AG04450 (cell line): Measurements from ENCODE around the gene ROMO1. TPM values are rescaled to one million over a fixed set of nuclear protein-coding genes. Genes with fewer than 3 reads are reported as not detected.

Experiments
- CTCF ChIA-PET: fragments of 300-600, 350-600 bp; formaldehyde crosslinking; extraction: SDS; loops from one replicate; lab custom pipeline; 2022; ENCODE audit warnings: antibody characterized with exemption, inconsistent platforms; lab: Charles Lee
- POLR2A ChIA-PET: fragments of 350-600 bp; formaldehyde crosslinking; extraction: SDS; loops from one replicate; lab custom pipeline; 2021; ENCODE audit warnings: antibody characterized with exemption, inconsistent platforms; lab: Yijun Ruan, JAX
- DNase-seq: peaks from one replicate; pipeline ENCODE4 v3.0.0-alpha.2; 2011; ENCODE audit warnings: low read depth, low spot score
- H3K27ac ChIP-seq: one replicate; pipeline ENCODE4 v1.5.1; 2012; ENCODE audit warnings: low read depth, low read length, control low read depth
- H3K27me3 ChIP-seq: one replicate; pipeline ENCODE4 v1.6.0; 2012; ENCODE audit warnings: low read length; ENCODE audit not compliant: control insufficient read depth, insufficient read depth
- H3K4me3 ChIP-seq: 2 replicates; pipeline ENCODE4 v1.5.1; 2011; ENCODE audit warnings: mild to moderate bottlenecking, low read depth, low read length, control low read depth
- H3K9me3 ChIP-seq: 2 replicates; pipeline ENCODE4 v1.5.1; 2012; ENCODE audit warnings: low read length; ENCODE audit not compliant: control insufficient read depth, insufficient read depth
- polyA plus RNA-seq: library from polyadenylated mRNA; depleted of rRNA; stranded (reverse); fragments of >200 nt; gene quantifications from 2 replicates; pipeline ENCODE4 v1.2.3, GENCODE V29; 2011
- TF ChIP-seq, protein P1 (sequence below): IDR thresholded peaks from 2 replicates; pipeline ENCODE4 v1.5.1; 2011; ENCODE audit warnings: low read depth, low read length, control low read depth, inconsistent platforms

The ROMO1 gene
- polyA plus RNA-seq, 1 experiment, result 177 TPM

DNA sequence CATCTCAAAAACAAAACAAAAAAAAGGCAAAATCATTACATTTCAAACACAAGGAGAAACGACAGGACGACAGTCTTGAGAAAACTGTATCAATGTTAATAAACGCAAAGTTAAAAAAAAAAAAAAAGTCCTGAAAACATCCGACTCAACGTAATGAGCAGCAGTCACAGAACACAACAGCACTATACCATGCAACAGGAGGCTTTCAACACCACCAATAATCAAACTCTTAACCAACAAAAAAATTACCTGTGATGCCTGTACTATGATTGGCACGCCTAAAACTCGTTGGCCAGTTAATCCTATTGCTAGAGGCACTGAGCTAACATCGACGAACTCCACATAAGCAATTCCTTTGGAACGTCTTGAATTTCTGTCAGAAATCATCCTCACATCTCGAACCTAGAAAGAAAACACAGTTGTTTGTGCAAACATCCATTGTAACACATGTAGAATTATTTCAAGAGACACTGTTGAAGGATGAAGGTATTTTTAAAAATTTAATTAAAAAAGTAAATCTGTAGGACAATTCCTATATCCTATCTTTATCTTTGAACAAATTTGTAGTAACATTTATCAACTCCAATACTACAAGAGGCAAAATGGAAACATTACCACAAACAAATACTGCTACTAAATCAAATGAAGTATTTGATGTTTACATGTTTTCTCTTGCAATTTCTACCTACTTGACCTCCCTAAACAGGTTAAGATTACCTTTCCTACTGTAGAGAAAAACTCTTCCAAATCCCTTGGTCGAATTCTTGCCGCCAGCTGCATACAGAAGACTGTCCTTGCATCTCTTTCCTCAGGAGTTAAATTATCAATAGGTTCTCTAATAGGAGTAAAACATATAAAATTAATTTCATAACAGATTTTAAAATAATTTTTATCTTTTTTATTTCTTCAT, 25.4 kb downstream of the ROMO1 start:
- Histone ChIP-seq H3K4me3 (no peak overlapping the region), H3K9me3 (no peaks in the 10 kb centered on the region), H3K27me3 (no peaks in the 10 kb centered on the region), H3K27ac (no peak overlapping the region)
- no peak for DNase-seq
- TF ChIP-seq, protein P1, sequence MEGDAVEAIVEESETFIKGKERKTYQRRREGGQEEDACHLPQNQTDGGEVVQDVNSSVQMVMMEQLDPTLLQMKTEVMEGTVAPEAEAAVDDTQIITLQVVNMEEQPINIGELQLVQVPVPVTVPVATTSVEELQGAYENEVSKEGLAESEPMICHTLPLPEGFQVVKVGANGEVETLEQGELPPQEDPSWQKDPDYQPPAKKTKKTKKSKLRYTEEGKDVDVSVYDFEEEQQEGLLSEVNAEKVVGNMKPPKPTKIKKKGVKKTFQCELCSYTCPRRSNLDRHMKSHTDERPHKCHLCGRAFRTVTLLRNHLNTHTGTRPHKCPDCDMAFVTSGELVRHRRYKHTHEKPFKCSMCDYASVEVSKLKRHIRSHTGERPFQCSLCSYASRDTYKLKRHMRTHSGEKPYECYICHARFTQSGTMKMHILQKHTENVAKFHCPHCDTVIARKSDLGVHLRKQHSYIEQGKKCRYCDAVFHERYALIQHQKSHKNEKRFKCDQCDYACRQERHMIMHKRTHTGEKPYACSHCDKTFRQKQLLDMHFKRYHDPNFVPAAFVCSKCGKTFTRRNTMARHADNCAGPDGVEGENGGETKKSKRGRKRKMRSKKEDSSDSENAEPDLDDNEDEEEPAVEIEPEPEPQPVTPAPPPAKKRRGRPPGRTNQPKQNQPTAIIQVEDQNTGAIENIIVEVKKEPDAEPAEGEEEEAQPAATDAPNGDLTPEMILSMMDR, result no peak
- ChIA-PET CTCF (no interaction called here), POLR2A (interaction anchor here (0.6 to 1.1 kb wide), 3 partner anchors 13 to 18 kb away, joined by 3 to 9 read pairs (median 4); partner anchors contain the start of gene RBM39)

DNA sequence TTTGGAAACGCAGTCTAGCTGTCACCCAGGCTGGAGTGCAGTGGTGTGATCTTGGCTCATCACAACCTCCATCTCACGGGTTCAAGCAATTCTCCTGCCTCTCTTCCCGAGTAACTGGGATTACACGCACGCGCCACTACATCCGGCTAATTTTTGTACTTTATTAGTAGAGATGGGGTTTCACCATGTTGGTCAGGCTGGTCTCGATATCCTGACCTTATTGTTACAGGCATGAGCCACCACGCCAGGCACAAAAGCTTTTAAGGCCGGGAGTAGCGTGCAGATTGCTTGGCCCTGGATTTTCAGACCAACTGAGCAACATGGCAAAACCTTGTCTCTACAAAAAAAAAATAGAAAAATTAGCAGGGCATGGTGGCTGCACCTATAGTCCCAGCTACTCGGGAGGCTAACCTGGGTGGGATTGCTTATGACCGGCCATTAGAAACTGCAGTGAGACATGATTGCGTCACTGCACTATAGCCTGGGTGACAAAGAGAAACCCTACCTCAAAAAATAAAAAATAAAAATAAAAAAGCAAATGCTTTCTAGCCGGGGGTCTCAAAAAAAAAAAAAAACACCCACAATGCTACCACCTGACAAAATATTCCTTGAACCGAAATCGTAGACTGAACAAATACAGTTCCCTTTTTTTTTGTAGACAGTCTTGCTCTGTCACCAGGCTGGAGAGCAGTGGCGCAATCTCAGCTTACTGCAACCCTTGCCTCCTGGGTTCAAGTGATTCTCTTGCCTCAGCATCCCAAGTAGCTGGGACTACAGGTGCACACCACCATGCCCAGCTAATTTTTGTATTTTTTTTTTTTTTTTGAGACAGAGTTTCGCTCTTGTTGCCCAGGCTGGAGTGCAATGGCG, 27.9 kb downstream of the ROMO1 start:
- Histone ChIP-seq H3K27ac (no peak overlapping the region), H3K9me3 (no peaks in the 10 kb centered on the region), H3K4me3 (no peak overlapping the region), H3K27me3 (no peaks in the 10 kb centered on the region)
- DNase-seq, result no peak
- CTCF ChIA-PET, result interaction anchor here (0.6 to 0.7 kb wide), 2 partner anchors 13 to 265 kb away, joined by 4 to 5 read pairs; no protein-coding TSS in a partner anchor
- POLR2A ChIA-PET, result interaction anchor here (0.6 to 2.6 kb wide), 7 partner anchors 8 to 164 kb away, joined by 3 to 7 read pairs (median 6); partner anchors contain the start of gene RBM39
- TF ChIP-seq, protein P1, result no peak

DNA sequence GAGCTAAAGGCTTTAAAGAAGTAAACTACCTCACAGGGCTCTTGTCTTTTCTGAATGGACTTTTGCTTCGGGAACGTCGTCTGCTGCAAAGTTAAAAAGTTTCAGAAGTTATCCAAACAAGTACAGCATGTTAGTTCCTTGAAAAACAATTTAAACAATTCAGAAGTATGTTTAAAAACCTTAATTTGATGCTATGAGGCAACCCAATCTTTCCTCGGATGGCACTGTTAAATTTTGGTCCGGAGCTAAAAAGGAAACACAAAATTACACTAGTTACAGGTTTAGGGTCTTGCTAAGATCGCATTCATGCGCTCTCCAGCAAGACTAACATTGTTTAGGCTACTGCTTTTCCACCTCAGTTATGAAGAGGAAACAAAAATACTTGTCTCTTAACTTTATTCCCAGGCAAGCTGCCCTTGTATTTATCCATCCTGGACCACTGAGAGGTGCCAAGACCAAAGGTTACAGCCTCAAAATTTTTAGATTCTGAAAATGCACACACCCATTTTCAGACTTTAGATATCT, 30.1 kb downstream of the ROMO1 start:
- TF ChIP-seq, protein P1, result no peak
- no peaks in the 10 kb centered on the region for H3K9me3 ChIP-seq
- H3K27me3 ChIP-seq, result no peaks in the 10 kb centered on the region
- ChIA-PET CTCF (interaction anchor here (0.6 to 1.2 kb wide), 3 partner anchors 13 to 134 kb away, joined by 3 read pairs; partner anchors contain the start of gene RBM39), POLR2A (interaction anchor here (2.6 to 3.4 kb wide), 2 partner anchors 10 to 13 kb away, joined by 6 to 22 read pairs; partner anchors contain the start of gene RBM39)
- no peak for DNase-seq
- no peak overlapping the region for H3K4me3 ChIP-seq
- H3K27ac ChIP-seq, result no peak overlapping the region

DNA sequence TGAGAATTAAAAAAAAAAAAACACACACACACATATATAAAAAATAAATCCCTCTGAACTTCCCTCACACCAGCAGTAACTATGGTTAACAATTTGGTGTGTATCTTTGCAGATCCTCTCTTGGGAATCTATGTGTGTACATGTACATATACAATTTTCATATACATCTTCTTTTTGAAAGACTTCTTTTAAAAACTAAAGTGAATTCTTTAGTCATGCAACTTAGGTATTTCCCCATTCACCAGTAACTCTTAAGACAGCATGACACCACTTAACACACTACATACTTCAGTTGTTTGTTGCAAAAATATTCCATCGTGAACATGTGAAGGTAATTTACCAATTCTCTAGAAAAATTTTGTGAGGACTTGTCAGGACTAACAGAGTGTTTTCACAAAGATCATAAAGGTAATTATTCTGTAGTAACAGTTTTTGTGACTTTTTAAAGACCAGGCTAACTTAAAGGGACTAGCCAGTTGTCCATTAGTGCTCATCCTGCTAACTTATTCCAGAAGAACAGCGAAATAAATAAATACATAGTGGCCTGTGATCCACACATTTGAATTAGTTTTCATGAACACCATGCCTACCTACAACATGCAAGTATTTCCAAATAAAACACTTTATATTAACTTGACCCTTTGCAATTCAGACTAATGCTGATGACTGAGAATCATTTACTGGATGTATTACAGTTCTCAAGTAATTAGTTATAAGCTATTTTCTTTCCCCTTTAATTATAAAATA, 30.8 kb downstream of the ROMO1 start:
- TF ChIP-seq, protein P1, result no peak
- CTCF ChIA-PET, result interaction anchor here (0.6 to 1.1 kb wide), 2 partner anchors 12 to 154 kb away, joined by 3 to 4 read pairs; partner anchors contain the start of gene RBM39
- no peak overlapping the region for H3K27ac ChIP-seq
- no peaks in the 10 kb centered on the region for H3K9me3 ChIP-seq
- H3K27me3 ChIP-seq, result no peaks in the 10 kb centered on the region
- no peak overlapping the region for H3K4me3 ChIP-seq
- no peak for DNase-seq
- POLR2A ChIA-PET, result interaction anchor here (1.1 to 3.4 kb wide), 3 partner anchors 11 to 72 kb away, joined by 3 to 22 read pairs (median 6); partner anchors contain the start of gene RBM39
